ENCODE data around the gene ACTRT2.

Gene ACTRT2

GRCh38 chr1:3050603-3051002 is 29.3 kb downstream of the ACTRT2 start:
- no peak for DNase-seq (ENCODE audit: extremely low read depth in 1 of 2, low read depth in 1 of 2)

- DNase-seq (ENCODE audit: extremely low read depth in 1 of 2, low read depth in 1 of 2), result no peak
Observed at GRCh38 chr1:3051270-3052268, 30.3 kb downstream of the ACTRT2 start.

- no peak for DNase-seq (ENCODE audit: extremely low read depth in 1 of 2, low read depth in 1 of 2)
Observed at GRCh38 chr1:3052501-3052900, 31.2 kb downstream of the ACTRT2 start.

GRCh38 chr1:3053366-3053980 is 32.2 kb downstream of the ACTRT2 start:
- DNase-seq (ENCODE audit: extremely low read depth in 1 of 2, low read depth in 1 of 2), result no peak

- no peak for DNase-seq (ENCODE audit: extremely low read depth in 1 of 2, low read depth in 1 of 2)
Observed at GRCh38 chr1:3053986-3054385, 32.7 kb downstream of the ACTRT2 start.

- no peak for DNase-seq (ENCODE audit: extremely low read depth in 1 of 2, low read depth in 1 of 2)
Observed at GRCh38 chr1:3054474-3054873, 33.2 kb downstream of the ACTRT2 start.

- DNase-seq (ENCODE audit: extremely low read depth in 1 of 2, low read depth in 1 of 2), result no peak
Observed at GRCh38 chr1:3055051-3055450, 33.8 kb downstream of the ACTRT2 start.

- no peak for DNase-seq (ENCODE audit: extremely low read depth in 1 of 2, low read depth in 1 of 2)
Observed at GRCh38 chr1:3056641-3057040, 35.4 kb downstream of the ACTRT2 start.

GRCh38 chr1:3058263-3059030 is 37.2 kb downstream of the ACTRT2 start:
- DNase-seq (ENCODE audit: extremely low read depth in 1 of 2, low read depth in 1 of 2), result no peak

- no peak for DNase-seq (ENCODE audit: extremely low read depth in 1 of 2, low read depth in 1 of 2)
Observed at GRCh38 chr1:3060127-3060526, 38.9 kb downstream of the ACTRT2 start.

GRCh38 chr1:3060601-3061551 is 39.6 kb downstream of the ACTRT2 start:
- no peak for DNase-seq (ENCODE audit: extremely low read depth in 1 of 2, low read depth in 1 of 2)

GRCh38 chr1:3061566-3061965 is 40.3 kb downstream of the ACTRT2 start:
- DNase-seq (ENCODE audit: extremely low read depth in 1 of 2, low read depth in 1 of 2), result no peak

GRCh38 chr1:3061981-3062615 is 40.8 kb downstream of the ACTRT2 start:
- no peak for DNase-seq (ENCODE audit: extremely low read depth in 1 of 2, low read depth in 1 of 2)

- DNase-seq (ENCODE audit: extremely low read depth in 1 of 2, low read depth in 1 of 2), result no peak
Observed at GRCh38 chr1:3062616-3063378, 41.5 kb downstream of the ACTRT2 start.

- DNase-seq (ENCODE audit: extremely low read depth in 1 of 2, low read depth in 1 of 2), result no peak
Observed at GRCh38 chr1:3063379-3064295, 42.4 kb downstream of the ACTRT2 start.

- no peak for DNase-seq (ENCODE audit: extremely low read depth in 1 of 2, low read depth in 1 of 2)
Observed at GRCh38 chr1:3064296-3064850, 43.1 kb downstream of the ACTRT2 start.

GRCh38 chr1:3064901-3065300 is 43.6 kb downstream of the ACTRT2 start:
- DNase-seq (ENCODE audit: extremely low read depth in 1 of 2, low read depth in 1 of 2), result no peak

GRCh38 chr1:3065396-3065795 is 44.1 kb downstream of the ACTRT2 start:
- DNase-seq (ENCODE audit: extremely low read depth in 1 of 2, low read depth in 1 of 2), result no peak
